Heart left ventricle (tissue), 16 donors: ENCODE measurements around the gene FAM120AOS. TPM values are rescaled to one million over a fixed set of nuclear protein-coding genes. Genes with fewer than 3 reads are reported as not detected.

Experiments
- ATAC-seq, 4 donors: fragments of 200-7000 bp; cut with Tn5 transposase; one replicate each; pipeline ENCODE4 v1.9.1; 2020 to 2022; ENCODE audit warnings: moderate library complexity in 4 of 4, mild to moderate bottlenecking in 3 of 4, moderate number of reproducible peaks in 1 of 4
- DNase-seq, 5 donors: peaks; one replicate each; pipeline ENCODE4 v3.0.0-alpha.2; 2020
- H3K27ac ChIP-seq, 12 donors: fragments of 200-600 bp; sonication (generic) in 4 of 12; one replicate each; pipeline versions ENCODE4 v1.5.0 to v1.8.0; 2016 to 2022; ENCODE audit warnings: mild to moderate bottlenecking in 2 of 12
- H3K27me3 ChIP-seq, 9 donors: fragments of 200-600 bp; sonication (generic) in 2 of 9; one replicate each; pipeline versions ENCODE4 v1.5.1 to v1.8.0; 2016 to 2022; ENCODE audit warnings: mild to moderate bottlenecking in 3 of 9
- H3K36me3 ChIP-seq, 9 donors: fragments of 200-600 bp; sonication (generic) in 2 of 9; one replicate each; pipeline versions ENCODE4 v1.5.0 to v1.8.0; 2018 to 2022; ENCODE audit warnings: mild to moderate bottlenecking in 2 of 9
- H3K4me1 ChIP-seq, 12 donors: fragments of 200-600 bp; sonication (generic) in 4 of 12; one replicate each; pipeline versions ENCODE4 v1.5.0 to v1.8.0; 2016 to 2022; ENCODE audit warnings: mild to moderate bottlenecking in 3 of 12
- H3K4me3 ChIP-seq, 12 donors: fragments of 200-600 bp; sonication (generic) in 4 of 12; one replicate each; pipeline versions ENCODE4 v1.5.0 to v1.8.0; 2017 to 2022; ENCODE audit warnings: mild to moderate bottlenecking in 9 of 12, moderate library complexity in 4 of 12
- H3K9me3 ChIP-seq, 12 donors: fragments of 200-600 bp; sonication (generic) in 4 of 12; one replicate each; pipeline versions ENCODE4 v1.5.0 to v1.8.0; 2016 to 2022; ENCODE audit warnings: mild to moderate bottlenecking in 1 of 12
- POLR2A ChIP-seq, 2 donors: fragments of 450-650 bp; IDR thresholded peaks; one replicate each; pipeline ENCODE4 v1.6.1; 2017; ENCODE audit warnings: antibody characterized with exemption in 2 of 2, mild to moderate bottlenecking in 2 of 2, moderate library complexity in 2 of 2
- WGBS, 4 donors: extraction: QIAGEN DNeasy Blood & Tissue Kit in 2 of 4; methylation state at CpG; one replicate each; pipeline versions ENCODE4 v1.1.5 to v1.1.7; 2013 to 2018; 5-methylcytosine and 5-hydroxymethylcytosine counted together
- intact Hi-C, 10 donors: fragments of 100-400 bp; cut with DNase I; formaldehyde crosslinking; loops; one replicate each; pipeline versions ENCODE4 v1.11.1 to v1.14.2; 2022
- polyA plus RNA-seq, 2 donors: library from polyadenylated mRNA; stranded (reverse); fragments of 200-250 nt; gene quantifications; one replicate each; pipeline ENCODE4 v1.2.3, GENCODE V29; 2013
- total RNA-seq, 9 donors: library from RNA; depleted of rRNA in 2 of 9; stranded (reverse); fragments of >200 nt in 2 of 9; fragmentation: NEBNext Ultra II Directional in 3 of 9; extraction: Animal tissue kit (Norgen Biotek cat#: 25700) in 3 of 9; gene quantifications; one replicate each; pipeline versions ENCODE4 v1.1.0 to v1.2.4, GENCODE V29; 2016 to 2023
- TF ChIP-seq, protein P1 (sequence below), 12 donors: fragments of 200-600 bp; sonication (generic) in 4 of 12; IDR thresholded peaks; one replicate each; pipeline versions ENCODE4 v1.5.0 to v1.8.0; 2018 to 2022; ENCODE audit warnings: antibody characterized with exemption in 12 of 12, mild to moderate bottlenecking in 5 of 12
- donor health status: ischemic (EF 13 %, LVEDD 7.1; RV severe dilation, severe dysfunction).
- donor health status: healthy with polysubstance abuse.
- donor health status: DM: no; HTN: yes; CAD: no.
- donor health status: DM: no; HTN: no; CAD: no.
- donor health status: ischemic (EF 25% LVEDD 6.9; RV normal size, moderate dysfunction).
- donor health status: ischemic (EF 25% LVEDD 5.7; RV mildly dilated, moderate dysfunction).
- donor health status: healthy.
- donor health status: DM: yes; HTN: yes; CAD: no.
- donor health status: ischemic (EF 35%, LVEDD 5.7; RV mildly dilated, moderate dysfunction).
- donor health status: nonischemic (EF 11% LVEDD 7.7; RV severe dilation, severe dysfunction).
- donor health status: DM: yes; HTN: yes; CAD: no.
- donor health status: PGD.
- donor health status: ischemic (EF 29% LVEDD 5.4; RV normal size, mild dysfunction).
- donor health status: nonischemic (EF 23%, LVEDD 6.1; RV moderate dilation, normal function).

The FAM120AOS gene
- total and polyA plus RNA-seq, 11 donors, result 22.2 to 38.8 (median 33.2) TPM

DNA sequence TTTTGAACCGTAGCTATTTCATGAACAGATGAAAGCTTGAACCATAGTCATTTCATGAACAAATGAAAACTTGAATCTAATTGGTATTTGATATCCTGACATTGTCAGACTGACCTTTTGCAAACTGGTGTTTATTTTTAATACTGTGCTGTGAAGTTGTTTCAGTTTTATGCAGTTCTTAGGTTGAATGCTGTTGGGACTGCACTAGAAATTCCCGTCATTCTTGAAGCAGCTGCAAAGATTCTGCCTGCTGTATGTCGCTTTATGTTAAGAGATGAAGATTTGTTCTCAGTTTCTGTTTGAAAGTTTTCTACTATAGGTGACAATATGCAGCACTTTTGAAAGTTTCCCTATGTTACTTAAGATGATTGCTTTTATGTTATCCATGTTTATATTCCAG is 22.5 kb upstream of the FAM120AOS start:
- no peak for TF ChIP-seq POLR2A (IDR thresholded peaks at IDR 0.05)
- TF ChIP-seq, protein P1, sequence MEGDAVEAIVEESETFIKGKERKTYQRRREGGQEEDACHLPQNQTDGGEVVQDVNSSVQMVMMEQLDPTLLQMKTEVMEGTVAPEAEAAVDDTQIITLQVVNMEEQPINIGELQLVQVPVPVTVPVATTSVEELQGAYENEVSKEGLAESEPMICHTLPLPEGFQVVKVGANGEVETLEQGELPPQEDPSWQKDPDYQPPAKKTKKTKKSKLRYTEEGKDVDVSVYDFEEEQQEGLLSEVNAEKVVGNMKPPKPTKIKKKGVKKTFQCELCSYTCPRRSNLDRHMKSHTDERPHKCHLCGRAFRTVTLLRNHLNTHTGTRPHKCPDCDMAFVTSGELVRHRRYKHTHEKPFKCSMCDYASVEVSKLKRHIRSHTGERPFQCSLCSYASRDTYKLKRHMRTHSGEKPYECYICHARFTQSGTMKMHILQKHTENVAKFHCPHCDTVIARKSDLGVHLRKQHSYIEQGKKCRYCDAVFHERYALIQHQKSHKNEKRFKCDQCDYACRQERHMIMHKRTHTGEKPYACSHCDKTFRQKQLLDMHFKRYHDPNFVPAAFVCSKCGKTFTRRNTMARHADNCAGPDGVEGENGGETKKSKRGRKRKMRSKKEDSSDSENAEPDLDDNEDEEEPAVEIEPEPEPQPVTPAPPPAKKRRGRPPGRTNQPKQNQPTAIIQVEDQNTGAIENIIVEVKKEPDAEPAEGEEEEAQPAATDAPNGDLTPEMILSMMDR (IDR thresholded peaks at IDR 0.05), result no peak
- 66 to 77% (median 70%) methylated on average over 3 of the region's 3 CpGs for WGBS, 4 donors
- H3K36me3 ChIP-seq, result peaks cover 0 to 52% (median 15%) of the 10 kb centered on the region in 9 donors
- no peak overlapping the region for H3K4me3 ChIP-seq
- H3K4me1 ChIP-seq, result peaks cover 0 to 42% (median 26%) of the 10 kb centered on the region in 12 donors
- DNase-seq (no peak), ATAC-seq (no peak)
- H3K27ac ChIP-seq, result no peak overlapping the region
- no peaks in the 10 kb centered on the region for H3K27me3 ChIP-seq
- no peaks in the 10 kb centered on the region for H3K9me3 ChIP-seq
- intact Hi-C loops, result no loop called here

DNA sequence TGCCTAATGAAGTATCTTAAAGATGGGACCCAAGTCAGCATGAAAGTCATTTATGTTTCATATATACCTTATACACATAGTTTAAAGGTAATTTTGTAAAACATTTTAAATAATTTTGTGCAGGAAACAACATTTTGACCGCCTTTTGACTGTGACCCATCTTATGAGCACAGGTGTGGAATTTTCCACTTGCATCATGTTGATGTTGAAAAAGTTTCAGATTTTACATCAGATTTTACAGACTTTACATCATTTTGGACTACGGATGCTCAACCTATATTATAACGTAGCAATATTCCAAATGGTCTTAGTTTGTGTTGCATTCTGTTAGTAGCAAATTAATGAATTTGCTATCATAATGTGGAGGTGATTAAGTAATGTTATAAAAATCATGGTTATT is 21.7 kb upstream of the FAM120AOS start:
- DNase-seq (no peak), ATAC-seq (no peak)
- H3K4me1 ChIP-seq, result peaks cover 0 to 43% (median 25%) of the 10 kb centered on the region in 12 donors
- H3K27me3 ChIP-seq, result no peaks in the 10 kb centered on the region
- no peak overlapping the region for H3K4me3 ChIP-seq
- TF ChIP-seq, protein P1 (IDR thresholded peaks at IDR 0.05), result no peak
- TF ChIP-seq POLR2A (IDR thresholded peaks at IDR 0.05), result no peak
- intact Hi-C loops, result no loop called here
- 96 to 98% (median 97%) methylated on average over 3 of the region's 3 CpGs for WGBS, 4 donors
- H3K27ac ChIP-seq, result no peak overlapping the region
- H3K9me3 ChIP-seq, result no peaks in the 10 kb centered on the region
- peaks cover 0 to 49% (median 15%) of the 10 kb centered on the region in 9 donors for H3K36me3 ChIP-seq

DNA sequence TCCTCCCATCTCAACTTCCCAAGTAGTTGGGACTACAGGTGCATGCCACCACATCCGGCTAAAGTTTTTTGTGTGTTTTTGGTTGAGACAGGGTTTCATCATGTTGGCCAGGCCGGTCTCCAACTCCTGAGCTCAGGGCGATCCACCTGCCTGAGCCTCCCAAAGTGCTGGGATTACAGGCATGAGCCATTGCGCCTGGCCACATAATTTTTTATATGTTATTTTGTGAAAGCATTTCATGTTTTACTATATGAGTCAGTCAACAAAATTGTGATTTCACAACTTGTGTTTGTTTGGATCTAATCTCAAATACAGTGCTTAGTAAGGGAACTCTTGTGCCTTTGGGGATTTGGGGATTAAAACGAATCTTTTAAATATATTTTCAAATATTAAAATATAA is 20.0 kb upstream of the FAM120AOS start:
- no peak for DNase-seq
- Histone ChIP-seq H3K9me3 (no peaks in the 10 kb centered on the region), H3K4me1 (peaks cover 6 to 57% (median 33%) of the 10 kb centered on the region in 12 donors), H3K36me3 (peaks cover 0 to 47% (median 15%) of the 10 kb centered on the region in 9 donors), H3K27me3 (no peaks in the 10 kb centered on the region), H3K4me3 (no peak overlapping the region), H3K27ac (no peak overlapping the region)
- no peak for ATAC-seq
- intact Hi-C loops, result no loop called here
- no peak for TF ChIP-seq POLR2A (IDR thresholded peaks at IDR 0.05)
- TF ChIP-seq, protein P1 (IDR thresholded peaks at IDR 0.05), result no peak
- WGBS, 4 donors, result 81 to 88% (median 87%) methylated on average over 5 of the region's 5 CpGs

DNA sequence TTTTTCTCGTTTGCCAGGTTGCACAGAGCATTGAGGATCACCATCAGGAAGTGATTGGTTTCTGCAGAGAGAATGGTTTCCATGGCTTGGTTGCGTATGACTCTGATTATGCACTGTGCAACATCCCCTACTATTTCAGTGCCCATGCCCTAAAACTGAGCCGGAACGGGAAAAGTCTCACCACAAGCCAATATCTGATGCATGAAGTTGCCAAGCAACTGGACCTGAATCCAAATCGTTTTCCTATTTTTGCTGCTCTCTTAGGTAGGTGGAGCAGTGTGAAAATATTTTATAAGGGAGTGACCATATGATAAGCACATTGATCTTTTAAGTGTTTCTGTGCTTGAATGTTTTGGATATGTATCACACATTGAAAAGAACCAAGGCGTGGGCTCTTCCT is 17.7 kb upstream of the FAM120AOS start:
- WGBS, 4 donors, result 79 to 86% (median 83%) methylated on average over 6 of the region's 6 CpGs
- DNase-seq, result no peak
- ATAC-seq, result peak in 1 of 4 donors; percentile 10
- H3K4me3 ChIP-seq, result no peak overlapping the region
- H3K4me1 ChIP-seq, result peaks cover 11 to 68% (median 52%) of the 10 kb centered on the region in 12 donors
- no peaks in the 10 kb centered on the region for H3K9me3 ChIP-seq
- no peak overlapping the region for H3K27ac ChIP-seq
- peaks cover 0 to 28% (median 10%) of the 10 kb centered on the region in 9 donors for H3K36me3 ChIP-seq
- no peak for TF ChIP-seq POLR2A (IDR thresholded peaks at IDR 0.05)
- TF ChIP-seq, protein P1 (IDR thresholded peaks at IDR 0.05), result no peak
- intact Hi-C loops, result no loop called here
- H3K27me3 ChIP-seq, result no peaks in the 10 kb centered on the region
